Myocyte (in vitro differentiated cells): ENCODE measurements around the gene PAAF1. TPM values are rescaled to one million over a fixed set of nuclear protein-coding genes. Genes with fewer than 3 reads are reported as not detected.

Source experiments
- DNase-seq: peaks from one replicate; pipeline ENCODE4 v3.0.0-alpha.2; 2012; ENCODE audit warnings: low read depth
- total RNA-seq: library from RNA; depleted of rRNA; stranded (reverse); fragments of >200 nt; gene quantifications from 2 replicates; pipeline ENCODE4 v1.2.3, GENCODE V29; 2014

The PAAF1 gene
- total RNA-seq, 1 donor from 2014 or later: 49.6 TPM

DNA sequence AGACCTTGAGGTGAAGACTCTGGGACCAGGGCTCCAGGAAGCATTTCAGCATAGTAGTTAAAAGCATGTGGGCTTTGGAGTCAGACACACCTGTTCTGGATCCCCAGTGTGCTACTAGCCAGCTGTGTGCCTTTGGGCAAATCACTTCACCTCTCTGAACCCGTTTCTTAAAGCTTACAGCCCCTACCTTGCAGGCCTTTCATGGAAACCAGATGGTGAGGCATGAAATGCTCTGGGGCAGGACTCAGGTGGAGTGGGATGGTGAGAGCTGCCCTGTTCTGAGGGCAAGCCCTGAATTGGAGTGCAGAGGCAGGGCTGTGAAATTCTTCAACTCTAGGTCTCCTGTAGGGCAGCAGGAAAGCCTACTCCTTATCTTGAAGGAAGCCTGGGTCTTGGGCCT lies 95.4 kb downstream of the PAAF1 start:
- DNase-seq: no peak

DNA sequence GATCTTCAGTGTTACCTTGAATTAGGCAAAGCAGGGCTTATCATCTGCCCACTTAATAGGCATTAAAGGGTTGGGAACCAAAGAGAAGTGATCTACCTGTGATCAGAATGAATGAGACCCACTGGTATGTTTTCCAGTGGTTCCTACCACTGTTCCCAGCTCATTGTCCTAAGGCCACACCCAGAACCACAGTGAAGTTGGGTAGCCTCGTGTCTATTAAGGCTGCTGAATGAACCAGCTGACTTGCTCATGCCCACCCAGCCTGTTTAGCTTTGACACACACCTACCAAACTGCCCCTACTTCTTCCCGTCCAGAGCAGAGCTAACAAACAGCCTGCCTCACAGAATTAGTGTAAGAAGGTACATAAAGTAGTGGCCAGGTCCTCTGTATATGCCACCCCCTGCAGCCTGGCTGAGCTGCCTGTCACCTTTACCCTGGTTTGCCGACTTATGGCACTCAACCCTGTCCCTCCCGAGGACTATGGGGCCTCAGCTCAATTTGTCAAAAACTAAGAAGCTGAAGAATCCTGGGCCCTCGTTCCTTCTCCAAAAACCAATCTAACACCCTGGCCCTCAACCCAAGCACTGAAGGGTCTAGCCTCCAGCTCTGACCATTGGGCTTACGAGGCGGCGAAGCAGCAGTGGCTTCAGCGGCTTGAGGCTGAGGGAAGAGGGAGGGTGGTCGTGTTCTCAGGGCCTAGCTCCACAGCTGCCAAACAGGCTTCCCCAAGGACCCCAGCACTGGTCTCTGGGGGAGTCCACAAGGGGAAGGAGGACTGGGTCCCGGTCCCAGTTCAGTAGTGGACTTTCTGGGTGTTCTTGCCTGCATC lies 96.0 kb downstream of the PAAF1 start:
- no peak for DNase-seq

DNA sequence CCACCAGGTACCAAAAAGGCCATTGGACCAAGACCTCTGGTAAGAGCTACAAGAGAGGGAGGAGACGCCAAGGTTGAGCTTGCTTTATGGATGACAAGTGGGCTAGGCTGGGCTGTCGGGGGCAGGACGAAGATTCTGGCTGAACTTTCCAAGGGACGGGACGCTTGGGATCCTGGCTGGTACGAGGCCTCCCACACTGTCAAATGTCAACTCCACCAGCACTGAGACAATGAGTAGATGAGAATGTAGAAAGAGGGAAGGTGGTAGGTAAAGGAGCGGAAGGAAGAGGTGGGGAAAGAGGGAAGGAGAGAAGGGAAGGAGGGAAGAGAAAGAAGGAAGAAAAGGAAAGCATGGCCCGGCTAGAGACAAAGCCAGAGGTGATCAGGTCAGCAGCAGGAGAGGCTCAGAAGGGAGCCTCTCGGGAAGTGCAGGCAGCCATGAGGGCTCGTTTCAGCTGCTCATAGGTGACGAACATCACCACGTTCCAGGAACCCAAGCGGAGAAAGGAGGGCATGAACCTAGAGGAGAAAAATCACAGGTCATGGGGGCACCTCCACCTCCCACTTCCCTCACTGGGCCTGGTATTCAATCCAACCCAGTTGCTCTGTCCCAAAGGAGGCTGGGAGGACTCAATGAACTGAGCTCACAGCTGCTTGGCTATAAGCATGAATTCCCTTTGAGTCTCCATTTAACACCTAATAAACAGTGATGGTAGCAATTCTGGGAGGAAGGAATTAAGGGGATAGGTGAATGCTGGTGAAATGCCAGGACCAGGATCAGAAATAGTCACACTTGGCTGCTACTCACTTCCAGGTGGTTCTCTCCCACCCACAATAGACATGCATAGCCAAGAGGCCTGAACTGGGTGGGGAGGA lies 98.0 kb downstream of the PAAF1 start:
- DNase-seq: no peak

DNA sequence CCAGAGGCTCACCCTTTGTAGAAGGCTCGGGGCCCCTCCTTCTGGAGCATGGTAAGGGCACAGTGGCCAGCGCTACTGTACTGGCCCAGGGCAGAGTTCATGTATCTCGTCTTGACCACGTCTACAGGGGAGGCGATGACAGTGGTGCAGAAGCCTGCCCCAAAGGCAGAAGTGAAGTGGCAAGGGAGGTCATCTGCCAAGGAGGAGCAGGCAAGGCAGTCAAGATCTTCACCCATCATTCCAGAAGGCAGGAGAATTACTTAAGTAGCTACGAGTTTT lies 98.6 kb downstream of the PAAF1 start:
- no peak for DNase-seq

DNA sequence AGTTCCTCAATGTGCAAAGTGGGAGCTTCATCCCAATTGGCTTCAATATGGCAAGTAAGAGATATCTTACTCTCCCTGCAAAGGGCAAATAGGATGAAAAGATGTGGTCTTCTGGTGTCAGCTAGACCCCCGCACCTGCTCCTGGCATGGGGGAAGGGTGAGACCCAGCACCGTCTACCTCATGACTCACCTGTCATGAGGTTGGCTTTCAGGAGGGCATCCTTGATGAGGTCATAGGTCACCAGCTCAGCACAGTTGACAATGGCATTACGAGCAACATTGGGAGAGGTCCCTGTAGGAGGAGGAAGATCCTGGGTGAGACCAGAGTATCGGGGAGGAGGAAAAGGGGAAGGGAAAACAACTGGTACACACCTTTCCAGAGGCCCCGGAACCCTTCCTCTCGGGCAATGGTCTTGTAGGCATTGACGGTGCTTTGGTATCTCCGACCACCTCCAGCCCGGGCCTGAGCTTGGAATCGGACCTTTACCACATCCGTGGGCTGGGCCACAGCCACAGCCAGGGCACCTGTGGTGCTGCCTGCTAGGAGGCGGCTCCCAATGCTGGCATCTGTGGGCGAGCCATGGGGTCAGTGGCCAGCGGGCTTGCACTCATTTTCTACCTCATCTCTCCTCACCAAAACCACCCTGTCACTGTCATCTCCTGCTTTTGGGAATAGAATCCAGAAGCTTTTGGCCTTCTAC lies 99.8 kb downstream of the PAAF1 start:
- DNase-seq: no peak

DNA sequence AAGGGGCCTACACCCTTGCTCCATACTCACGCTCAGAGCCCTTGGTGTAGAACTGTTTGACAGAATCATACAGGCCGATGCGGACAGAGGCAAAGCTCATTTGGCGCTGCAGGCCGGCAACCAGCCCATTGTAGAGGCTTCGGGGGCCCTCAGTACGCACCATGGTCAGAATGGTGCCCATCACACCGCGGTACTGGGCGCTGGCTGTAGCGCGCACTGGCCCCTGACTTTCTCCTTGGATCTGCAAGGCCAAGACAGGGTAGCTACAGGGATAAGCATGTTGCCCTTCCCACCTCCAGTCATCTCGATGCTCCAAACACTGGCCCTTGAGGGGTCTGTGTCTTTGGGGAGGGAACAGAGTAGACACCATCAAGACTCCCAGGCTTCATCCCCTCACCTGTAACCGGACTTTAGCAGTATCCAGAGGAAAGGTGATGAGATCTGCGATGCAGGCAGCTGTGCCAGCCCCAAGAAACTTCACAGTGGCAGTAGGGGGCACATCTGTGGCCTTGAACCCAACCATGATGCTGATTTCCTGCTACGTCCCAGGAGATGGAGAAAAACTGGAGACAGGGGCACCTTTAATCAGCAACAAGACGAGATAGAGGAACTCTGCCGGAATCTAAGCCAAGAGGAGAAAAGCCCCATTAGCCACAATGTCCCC lies 101.2 kb downstream of the PAAF1 start:
- DNase-seq: no peak

DNA sequence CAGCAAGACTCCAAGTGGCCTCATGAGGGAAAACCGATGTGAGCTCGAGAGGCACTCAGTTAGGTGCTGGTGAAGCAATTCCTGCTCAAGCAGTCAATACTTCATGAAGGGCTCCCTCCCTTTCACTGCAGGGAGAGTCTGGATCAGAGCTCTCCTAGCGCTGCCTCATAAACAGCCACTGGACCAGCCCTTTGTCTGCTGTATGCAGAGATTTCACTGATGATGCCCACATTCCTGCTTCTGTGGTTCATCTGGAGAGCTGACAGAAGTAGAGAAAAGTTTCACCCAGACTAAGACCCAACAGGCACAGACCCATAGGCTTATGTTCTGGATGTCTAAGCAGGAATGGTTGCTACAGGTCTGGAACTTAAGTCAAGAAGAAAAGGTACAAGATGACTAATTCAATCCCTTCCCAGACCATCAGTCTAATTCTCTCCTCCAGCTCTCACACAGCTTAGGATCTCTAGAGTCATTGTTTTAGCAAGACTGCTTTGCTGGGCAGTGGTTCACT lies 101.8 kb downstream of the PAAF1 start:
- DNase-seq: no peak

DNA sequence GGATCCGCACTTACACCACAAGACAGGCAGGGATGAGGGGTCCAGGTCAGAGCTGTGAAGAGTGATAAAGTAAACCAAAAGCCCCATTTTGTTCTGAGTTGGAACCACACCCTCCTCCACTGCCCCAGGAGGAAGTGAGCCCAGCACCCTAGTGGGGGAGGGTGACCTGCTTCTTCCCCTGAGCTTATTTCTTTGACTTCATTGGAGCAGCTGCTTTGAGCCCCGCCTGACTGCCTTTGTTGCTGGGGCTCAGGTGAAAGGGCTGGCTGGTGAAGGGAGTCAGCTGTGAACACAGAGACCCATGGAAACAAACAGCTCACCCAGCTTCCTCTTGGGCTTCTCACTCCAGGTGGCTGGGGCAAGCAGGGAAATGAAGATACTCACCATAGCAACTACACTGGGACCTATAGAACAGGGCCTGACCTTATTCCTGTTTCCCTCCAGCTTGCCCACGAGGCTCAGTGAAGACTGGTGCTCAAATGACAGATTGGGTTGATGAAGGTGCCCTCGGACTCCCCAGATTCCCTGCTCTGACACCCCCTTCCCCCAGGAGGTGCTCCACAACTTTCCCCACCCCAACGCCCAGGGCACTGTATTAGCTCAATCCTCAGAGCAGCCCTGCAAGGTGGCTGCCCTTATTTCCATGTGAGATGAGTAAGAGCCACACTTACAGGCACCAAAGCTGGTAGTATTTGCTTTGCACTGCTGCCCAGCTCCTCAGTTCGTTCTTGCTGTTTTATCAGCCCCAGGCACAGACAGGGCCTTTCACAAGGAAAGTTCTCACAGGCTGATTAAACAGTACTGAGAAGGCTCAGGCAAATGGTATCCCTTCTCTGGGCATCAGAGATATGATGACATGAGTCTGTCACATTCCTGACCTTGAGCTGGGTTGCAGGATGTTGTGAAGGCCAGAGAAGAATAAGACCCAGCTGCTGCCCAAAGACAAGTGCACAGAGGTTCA lies 103.5 kb downstream of the PAAF1 start:
- peak; percentile 79 for DNase-seq

Other genes starting within 250 kb of the PAAF1 start
- gene PLEKHB1, start 230.4 kb upstream of the PAAF1 start, total RNA-seq: 0.32 and 0.68 TPM in 2 replicates
- 140 and 142 TPM in 2 replicates for gene RAB6A, start 115.9 kb upstream of the PAAF1 start, total RNA-seq
- gene MRPL48, start 89.1 kb upstream of the PAAF1 start, total RNA-seq: 17.6 and 21.9 TPM in 2 replicates
- gene COA4, start 153 bp upstream of the PAAF1 start, total RNA-seq: 184 and 205 TPM in 2 replicates
- gene DNAJB13, start 74.0 kb downstream of the PAAF1 start, total RNA-seq: 0.36 and 0.83 TPM in 2 replicates
- gene UCP2, start 105.8 kb downstream of the PAAF1 start, total RNA-seq: 108 and 148 TPM in 2 replicates
- 0.62 and 2.6 TPM in 2 replicates for gene UCP3, start 132.1 kb downstream of the PAAF1 start, total RNA-seq